Iris pigment epithelial cell (primary cell): ENCODE results near the gene LRIG3.

Experiments
- DNase-seq: peaks from one replicate; pipeline ENCODE4 v3.0.0-alpha.2; 2011; ENCODE audit warnings: low read depth

Gene LRIG3

DNA sequence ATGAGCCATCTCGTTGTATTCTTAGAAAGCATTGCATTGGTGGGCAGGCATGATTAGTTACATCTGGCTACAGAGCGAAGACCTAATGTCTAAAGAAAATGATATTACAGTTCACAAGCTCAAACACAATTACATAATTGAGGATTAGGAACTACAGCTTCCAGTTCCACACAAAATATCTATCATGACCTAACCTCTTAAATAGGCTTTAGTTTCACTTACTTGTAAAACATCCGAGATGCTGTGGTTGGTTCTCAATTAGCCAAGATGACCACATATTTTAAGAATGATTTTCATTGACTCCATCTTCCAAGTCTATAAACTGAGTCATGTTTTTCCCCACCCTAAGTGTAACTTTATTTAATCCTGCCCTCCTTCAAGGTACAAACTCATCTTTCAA is 69.5 kb downstream of the LRIG3 start:
- DNase-seq, result peak; percentile 11

DNA sequence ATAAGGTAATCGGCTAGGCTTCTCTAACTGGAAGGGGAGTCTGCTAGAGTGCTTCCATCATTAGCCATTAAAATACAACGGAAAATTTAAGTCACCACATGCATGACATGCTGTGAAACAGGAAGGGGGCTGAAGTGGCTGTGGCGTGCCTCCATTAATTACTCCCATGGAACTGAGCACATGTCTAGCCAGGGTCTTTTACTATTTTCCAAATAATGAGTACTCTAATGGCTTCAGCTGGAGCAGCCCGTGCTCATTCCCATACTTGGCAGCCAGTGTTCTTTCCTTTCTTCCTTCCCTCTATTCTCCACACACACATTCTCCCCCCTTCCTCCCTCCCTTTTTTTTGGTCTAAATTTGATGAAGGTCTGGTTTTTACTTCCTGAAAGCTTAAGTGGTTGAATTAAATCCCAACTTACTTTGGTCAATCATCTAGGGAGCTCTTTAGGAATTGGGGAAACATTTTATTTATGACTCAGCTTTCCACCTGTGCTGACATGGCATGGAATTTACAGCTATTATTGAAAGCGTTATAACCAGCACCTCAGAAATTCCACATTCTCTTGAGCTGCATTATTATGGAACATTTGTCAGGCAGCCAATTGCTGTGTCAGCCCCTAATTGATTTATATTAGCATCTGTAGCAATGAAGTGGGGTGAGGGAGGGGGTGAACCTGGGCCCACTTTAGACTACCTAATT is 72.3 kb downstream of the LRIG3 start:
- DNase-seq, result no peak

GRCh38 chr12:58844161-58844560 is 76.1 kb downstream of the LRIG3 start:
- no peak for DNase-seq

DNA sequence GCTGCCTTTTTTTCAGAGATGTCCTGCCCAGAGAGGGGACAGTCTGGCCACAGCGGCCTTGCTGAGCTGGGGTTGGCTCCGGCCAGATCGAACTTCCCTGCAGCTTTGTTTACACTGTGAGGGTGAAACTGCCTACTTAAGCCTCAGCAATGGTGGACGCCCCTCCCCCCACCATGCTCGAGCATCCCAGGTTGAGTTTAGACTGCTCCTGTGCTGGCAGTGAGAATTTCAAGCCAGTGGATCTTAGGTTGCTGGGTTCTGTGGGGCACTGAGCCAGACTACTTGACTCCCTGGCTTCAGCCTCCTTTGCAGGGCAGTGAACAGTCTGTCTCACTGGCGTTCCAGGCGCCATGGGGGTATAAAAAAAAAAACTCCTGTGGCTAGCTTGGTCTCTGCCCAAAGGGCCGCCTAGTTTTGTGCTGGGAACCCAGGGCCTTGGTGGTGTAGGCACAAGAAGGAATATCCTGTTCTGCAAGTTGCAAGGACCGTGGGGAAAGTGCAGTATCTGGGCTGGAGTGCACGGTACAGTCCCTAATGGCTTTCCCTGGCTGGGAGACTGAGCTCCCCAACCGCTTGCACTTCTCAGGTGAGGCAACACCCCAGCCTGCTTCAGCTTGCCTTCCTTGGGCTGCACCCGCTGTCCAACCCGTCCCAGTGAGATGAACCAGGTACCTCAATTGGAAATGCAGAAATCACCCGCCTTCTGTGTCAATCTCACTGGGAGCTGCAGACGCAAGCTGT is 79.1 kb downstream of the LRIG3 start:
- DNase-seq, result no peak

GRCh38 chr12:58833853-58834252 is 86.5 kb downstream of the LRIG3 start:
- no peak for DNase-seq

DNA sequence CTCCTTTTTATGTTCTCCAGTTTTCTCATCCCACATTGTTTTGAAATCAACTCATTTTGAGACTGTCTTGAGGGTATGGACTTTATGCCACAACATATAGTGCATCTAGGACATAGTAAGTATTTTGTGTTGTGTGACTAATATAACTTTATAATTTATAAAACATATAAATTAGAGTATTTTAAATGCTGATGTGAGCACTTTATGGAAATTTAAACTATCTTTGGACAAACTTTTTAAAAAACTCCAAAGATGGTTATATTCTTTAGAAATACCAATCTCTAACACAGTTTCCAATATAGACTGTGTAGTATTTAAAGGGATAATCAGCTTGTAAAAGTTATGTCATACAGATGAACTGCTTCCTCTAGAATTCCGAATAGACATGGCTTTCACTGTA is 87.4 kb downstream of the LRIG3 start:
- DNase-seq, result no peak
